PC-3 (cell line): ENCODE results near the gene ADPRHL1. TPM values are rescaled to one million over a fixed set of nuclear protein-coding genes. Genes with fewer than 3 reads are reported as not detected.

Experiments
- ATAC-seq: fragments of 200-7000 bp; cut with Tn5 transposase; 2 replicates; pipeline ENCODE4 v1.9.1; 2020; ENCODE audit warnings: mild to moderate bottlenecking, moderate library complexity
- BruUV-seq: library from RNA; stranded (reverse); fragments of 400-500 nt; replicated peaks from 2 replicates; lab custom pipeline; 2021; lab: Mats Ljungman, UMichigan
- CTCF ChIA-PET: fragments of 300-600 bp; sonication (Branson Sonifier 250); formaldehyde crosslinking; loops from one replicate; lab custom pipeline; 2022; ENCODE audit warnings: antibody characterized with exemption; lab: Charles Lee
- POLR2A ChIA-PET: fragments of 300-600 bp; sonication (Branson Sonifier 250); formaldehyde crosslinking; loops from one replicate; lab custom pipeline; 2022; ENCODE audit warnings: antibody characterized with exemption; ENCODE audit not compliant: unreplicated experiment; lab: Charles Lee
- DNase-seq: peaks from one replicate; pipeline ENCODE4 v3.0.0-alpha.2; 2015
- H2AFZ ChIP-seq: fragments of 300-600 bp; sonication (generic); 2 replicates; pipeline ENCODE4 v1.6.0; 2016; ENCODE audit warnings: antibody characterized with exemption, low read length
- H3F3A ChIP-seq: fragments of 300-600 bp; sonication (generic); one replicate; pipeline ENCODE4 v1.6.0; 2017; ENCODE audit warnings: antibody characterized with exemption, low read length, control low read depth, mild to moderate bottlenecking; ENCODE audit not compliant: unreplicated experiment
- H3K27ac ChIP-seq: fragments of 300-600 bp; sonication (generic); 2 replicates; pipeline ENCODE4 v1.5.1; 2016; ENCODE audit warnings: mild to moderate bottlenecking, low read length
- H3K27me3 ChIP-seq: fragments of 300-600 bp; sonication (generic); 2 replicates; pipeline ENCODE4 v1.6.1; 2016; ENCODE audit warnings: low read length, mixed read lengths
- H3K36me3 ChIP-seq: fragments of 300-600 bp; sonication (generic); 2 replicates; pipeline ENCODE4 v1.6.1; 2016; ENCODE audit warnings: low read depth, mixed run types, low read length, mixed read lengths
- H3K4me1 ChIP-seq: fragments of 300-600 bp; sonication (generic); 2 replicates; pipeline ENCODE4 v1.5.1; 2016; ENCODE audit warnings: low read length; ENCODE audit not compliant: insufficient read depth
- H3K4me2 ChIP-seq: fragments of 300-600 bp; sonication (generic); 2 replicates; pipeline ENCODE4 v1.6.0; 2016; ENCODE audit warnings: low read length
- H3K4me3 ChIP-seq: fragments of 300-600 bp; sonication (generic); 2 replicates; pipeline ENCODE4 v1.5.1; 2016; ENCODE audit warnings: mild to moderate bottlenecking, low read length, mixed read lengths
- H3K79me2 ChIP-seq: fragments of 300-600 bp; sonication (generic); 2 replicates; pipeline ENCODE4 v1.6.1; 2017; ENCODE audit warnings: low read length, mixed read lengths
- H3K9ac ChIP-seq: fragments of 300-600 bp; sonication (generic); 2 replicates; pipeline ENCODE4 v1.6.0; 2016; ENCODE audit warnings: mild to moderate bottlenecking, low read length
- H3K9me2 ChIP-seq: fragments of 300-600 bp; sonication (generic); replicated peaks from 2 replicates; pipeline ENCODE4 v1.6.1; 2016; ENCODE audit warnings: mixed run types, low read length, mixed read lengths
- H3K9me3 ChIP-seq: fragments of 300-600 bp; sonication (generic); 2 replicates; pipeline ENCODE4 v1.6.1; 2016; ENCODE audit warnings: low read length, mixed read lengths
- H4K20me1 ChIP-seq: fragments of 300-600 bp; sonication (generic); 2 replicates; pipeline ENCODE4 v1.6.1; 2016; ENCODE audit warnings: low read length, mixed read lengths
- CTCF ChIP-seq: fragments of 300-600 bp; sonication (generic); conservative IDR thresholded peaks from 2 replicates; pipeline ENCODE4 v1.5.1; 2017; ENCODE audit warnings: antibody characterized with exemption, low read depth, mild to moderate bottlenecking, low read length
- EZH2 ChIP-seq: fragments of 300-600 bp; sonication (generic); IDR thresholded peaks from one replicate; pipeline ENCODE4 v1.6.1; 2017; ENCODE audit warnings: antibody characterized with exemption, mild to moderate bottlenecking, low read length; ENCODE audit not compliant: unreplicated experiment
- EZH2phosphoT487 ChIP-seq: fragments of 300-600 bp; sonication (generic); IDR thresholded peaks from 2 replicates; pipeline ENCODE4 v1.6.1; 2018; ENCODE audit warnings: mild to moderate bottlenecking, antibody characterized with exemption, low read length, borderline replicate concordance
- intact Hi-C: fragments of 100-400 bp; cut with micrococcal nuclease; formaldehyde crosslinking; loops from 2 replicates; pipeline ENCODE4 v1.9.0; 2023
- total RNA-seq: library from RNA; depleted of rRNA; stranded (reverse); fragments of >200 nt; gene quantifications from 2 replicates; pipeline ENCODE4 v1.2.3, GENCODE V29; 2014

Gene ADPRHL1
- total RNA-seq, 1 experiment from 2014 or later, result 10.3 TPM

GRCh38 chr13:113433391-113433916 lies 19.8 kb downstream of the ADPRHL1 start:
- Histone ChIP-seq H3K9me2 (no peaks in the 10 kb centered on the region), H3K27me3 (no peaks in the 10 kb centered on the region), H3K4me3 (no peak overlapping the region), H3F3A (no peaks in the 10 kb centered on the region), H3K36me3 (no peaks in the 10 kb centered on the region), H4K20me1 (no peaks in the 10 kb centered on the region), H3K79me2 (no peaks in the 10 kb centered on the region), H2AFZ (no peak overlapping the region), H3K9me3 (no peaks in the 10 kb centered on the region), H3K27ac (no peak overlapping the region), H3K9ac (no peak overlapping the region), H3K4me2 (no peak overlapping the region), H3K4me1 (no peaks in the 10 kb centered on the region)
- intact Hi-C loops, result no loop called here
- no TSS peak for BruUV-seq
- no peak for ATAC-seq
- DNase-seq, result no peak
- CTCF ChIA-PET, result no interaction called here
- POLR2A ChIA-PET, result no interaction called here
- no peak for TF ChIP-seq EZH2phosphoT487
- TF ChIP-seq CTCF, result no peak
- no peak for TF ChIP-seq EZH2

GRCh38 chr13:113432506-113433270 lies 20.6 kb downstream of the ADPRHL1 start:
- Histone ChIP-seq H3K79me2 (no peaks in the 10 kb centered on the region), H3K4me3 (no peak overlapping the region), H3K9me2 (no peaks in the 10 kb centered on the region), H3K9me3 (no peaks in the 10 kb centered on the region), H3K4me2 (no peak overlapping the region), H3K9ac (no peak overlapping the region), H3F3A (no peaks in the 10 kb centered on the region), H2AFZ (no peak overlapping the region), H3K36me3 (no peaks in the 10 kb centered on the region), H3K27me3 (no peaks in the 10 kb centered on the region), H3K4me1 (no peaks in the 10 kb centered on the region), H4K20me1 (no peaks in the 10 kb centered on the region), H3K27ac (no peak overlapping the region)
- CTCF ChIA-PET, result no interaction called here
- intact Hi-C loops, result no loop called here
- no TSS peak for BruUV-seq
- TF ChIP-seq EZH2 (no peak), EZH2phosphoT487 (no peak), CTCF (no peak)
- DNase-seq (no peak), ATAC-seq (no peak)
- POLR2A ChIA-PET, result no interaction called here

- no peaks in the 10 kb centered on the region for H3K79me2 ChIP-seq
- POLR2A ChIA-PET, result no interaction called here
Observed at GRCh38 chr13:113431171-113431570, 22.1 kb downstream of the ADPRHL1 start.

More at GRCh38 chr13:113431171-113431570, 22.1 kb downstream of the ADPRHL1 start:
- BruUV-seq, result no TSS peak
- TF ChIP-seq EZH2, result no peak
- no peak for TF ChIP-seq EZH2phosphoT487
- no peak for TF ChIP-seq CTCF
- H3K9me3 ChIP-seq, result no peaks in the 10 kb centered on the region
- DNase-seq, result no peak
- no peak overlapping the region for H2AFZ ChIP-seq
- no peaks in the 10 kb centered on the region for H4K20me1 ChIP-seq
- ATAC-seq, result no peak
- no peak overlapping the region for H3K9ac ChIP-seq
- H3K36me3 ChIP-seq, result no peaks in the 10 kb centered on the region
- no peak overlapping the region for H3K4me2 ChIP-seq
- intact Hi-C loops, result no loop called here
- no peaks in the 10 kb centered on the region for H3K27me3 ChIP-seq
- H3K27ac ChIP-seq, result no peak overlapping the region
- no peaks in the 10 kb centered on the region for H3K9me2 ChIP-seq
- CTCF ChIA-PET, result no interaction called here
- no peaks in the 10 kb centered on the region for H3F3A ChIP-seq
- H3K4me3 ChIP-seq, result no peak overlapping the region
- H3K4me1 ChIP-seq, result no peaks in the 10 kb centered on the region
